Activated B cell treated with CpG ODN at 0.5 μM for 24 hours (primary cell): ENCODE measurements around the gene HES4. TPM values are rescaled to one million over a fixed set of nuclear protein-coding genes. Genes with fewer than 3 reads are reported as not detected.

Experiments
- ATAC-seq: fragments of 200-7000 bp; cut with Tn5 transposase; one replicate; pipeline ENCODE4 v1.10.0; 2021; ENCODE audit warnings: low read depth, mild to moderate bottlenecking, moderate library complexity
- CTCF ChIA-PET: fragments of 350-600 bp; sonication (Branson Sonifier 250); formaldehyde crosslinking; loops from one replicate; lab custom pipeline; 2021; ENCODE audit warnings: antibody characterized with exemption; lab: Charles Lee
- POLR2A ChIA-PET: fragments of 350-600 bp; sonication (Branson Sonifier 250); formaldehyde crosslinking; loops from one replicate; lab custom pipeline; 2021; ENCODE audit warnings: antibody characterized with exemption; lab: Charles Lee
- DNase-seq: peaks from one replicate; pipeline ENCODE4 v3.0.0; 2022
- H3K27ac Mint-ChIP-seq: one replicate; pipeline ENCODE4 v1.8.0; 2020; ENCODE audit warnings: mixed read lengths
- H3K27me3 Mint-ChIP-seq: one replicate; pipeline ENCODE4 v1.8.0; 2021; ENCODE audit warnings: mixed read lengths
- H3K36me3 Mint-ChIP-seq: one replicate; pipeline ENCODE4 v1.8.0; 2021; ENCODE audit warnings: low read depth, mixed read lengths
- H3K4me1 Mint-ChIP-seq: one replicate; pipeline ENCODE4 v1.8.0; 2021; ENCODE audit warnings: mixed read lengths
- H3K4me3 Mint-ChIP-seq: one replicate; pipeline ENCODE4 v1.8.0; 2020; ENCODE audit warnings: mild to moderate bottlenecking, mixed read lengths
- H3K9me3 Mint-ChIP-seq: one replicate; pipeline ENCODE4 v1.8.0; 2020; ENCODE audit warnings: mixed read lengths
- intact Hi-C: fragments of 100-400 bp; cut with micrococcal nuclease; formaldehyde crosslinking; loops from one replicate; pipeline ENCODE4 v1.15.1; 2024
- total RNA-seq: library from RNA; stranded (reverse); gene quantifications from 2 replicates; pipeline ENCODE4 v1.2.3, GENCODE V29; 2022
- TF ChIP-seq, protein P1 (sequence below): fragments of 200-600 bp; IDR thresholded peaks from one replicate; pipeline ENCODE4 v1.8.0; 2022; ENCODE audit warnings: antibody characterized with exemption, mild to moderate bottlenecking

Gene HES4
- total RNA-seq, 1 donor from 2014 or later, result 0.67 TPM

DNA sequence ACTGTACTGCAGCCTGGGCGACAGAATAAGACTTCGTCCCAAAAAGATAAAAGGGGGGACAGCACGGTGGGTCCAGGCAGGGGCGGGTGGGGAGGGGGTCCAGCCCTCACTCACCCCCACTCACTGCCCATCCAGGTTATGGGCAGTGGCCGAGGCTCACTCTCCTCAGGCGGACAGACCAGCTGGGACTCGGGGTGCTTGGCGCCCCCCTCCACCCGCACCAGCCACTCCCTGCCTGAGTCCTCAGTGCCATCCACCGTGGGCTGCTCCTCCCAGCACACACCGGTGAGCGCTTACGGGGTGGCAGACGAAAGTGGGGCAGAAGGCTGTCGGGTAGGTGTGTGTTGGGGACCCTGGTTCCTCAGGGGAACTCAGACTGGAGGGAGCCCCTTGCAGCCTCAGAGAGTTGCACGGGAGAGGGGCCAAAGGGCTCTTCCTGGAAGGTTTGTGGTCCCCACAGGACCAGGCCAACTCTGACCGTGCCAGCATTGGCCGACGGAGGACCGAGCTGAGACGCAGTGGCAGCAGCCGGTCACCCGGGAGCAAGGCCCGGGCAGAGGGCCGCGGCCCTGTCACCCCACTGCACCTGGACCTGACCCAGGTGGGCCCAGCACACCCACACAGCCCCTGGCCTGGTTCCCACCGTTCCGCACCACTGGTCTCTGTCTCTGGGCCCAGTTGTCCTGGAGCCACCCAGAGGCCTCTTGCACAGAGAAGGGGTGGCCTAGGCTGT, 27.0 kb downstream of the HES4 start:
- TF ChIP-seq, protein P1, sequence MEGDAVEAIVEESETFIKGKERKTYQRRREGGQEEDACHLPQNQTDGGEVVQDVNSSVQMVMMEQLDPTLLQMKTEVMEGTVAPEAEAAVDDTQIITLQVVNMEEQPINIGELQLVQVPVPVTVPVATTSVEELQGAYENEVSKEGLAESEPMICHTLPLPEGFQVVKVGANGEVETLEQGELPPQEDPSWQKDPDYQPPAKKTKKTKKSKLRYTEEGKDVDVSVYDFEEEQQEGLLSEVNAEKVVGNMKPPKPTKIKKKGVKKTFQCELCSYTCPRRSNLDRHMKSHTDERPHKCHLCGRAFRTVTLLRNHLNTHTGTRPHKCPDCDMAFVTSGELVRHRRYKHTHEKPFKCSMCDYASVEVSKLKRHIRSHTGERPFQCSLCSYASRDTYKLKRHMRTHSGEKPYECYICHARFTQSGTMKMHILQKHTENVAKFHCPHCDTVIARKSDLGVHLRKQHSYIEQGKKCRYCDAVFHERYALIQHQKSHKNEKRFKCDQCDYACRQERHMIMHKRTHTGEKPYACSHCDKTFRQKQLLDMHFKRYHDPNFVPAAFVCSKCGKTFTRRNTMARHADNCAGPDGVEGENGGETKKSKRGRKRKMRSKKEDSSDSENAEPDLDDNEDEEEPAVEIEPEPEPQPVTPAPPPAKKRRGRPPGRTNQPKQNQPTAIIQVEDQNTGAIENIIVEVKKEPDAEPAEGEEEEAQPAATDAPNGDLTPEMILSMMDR, result no peak
- ChIA-PET CTCF (no interaction called here), POLR2A (interaction anchor here (0.6 kb wide), 1 partner anchor 165 kb away, joined by 6 read pairs; no protein-coding TSS in a partner anchor)
- Mint-ChIP-seq H3K4me3 (no peak overlapping the region), H3K27me3 (peaks cover 24% of the 10 kb centered on the region), H3K36me3 (no peaks in the 10 kb centered on the region), H3K4me1 (peaks cover 4% of the 10 kb centered on the region), H3K9me3 (no peaks in the 10 kb centered on the region), H3K27ac (no peak overlapping the region)
- ATAC-seq, result no peak
- no peak for DNase-seq
- intact Hi-C loops, result no loop called here

DNA sequence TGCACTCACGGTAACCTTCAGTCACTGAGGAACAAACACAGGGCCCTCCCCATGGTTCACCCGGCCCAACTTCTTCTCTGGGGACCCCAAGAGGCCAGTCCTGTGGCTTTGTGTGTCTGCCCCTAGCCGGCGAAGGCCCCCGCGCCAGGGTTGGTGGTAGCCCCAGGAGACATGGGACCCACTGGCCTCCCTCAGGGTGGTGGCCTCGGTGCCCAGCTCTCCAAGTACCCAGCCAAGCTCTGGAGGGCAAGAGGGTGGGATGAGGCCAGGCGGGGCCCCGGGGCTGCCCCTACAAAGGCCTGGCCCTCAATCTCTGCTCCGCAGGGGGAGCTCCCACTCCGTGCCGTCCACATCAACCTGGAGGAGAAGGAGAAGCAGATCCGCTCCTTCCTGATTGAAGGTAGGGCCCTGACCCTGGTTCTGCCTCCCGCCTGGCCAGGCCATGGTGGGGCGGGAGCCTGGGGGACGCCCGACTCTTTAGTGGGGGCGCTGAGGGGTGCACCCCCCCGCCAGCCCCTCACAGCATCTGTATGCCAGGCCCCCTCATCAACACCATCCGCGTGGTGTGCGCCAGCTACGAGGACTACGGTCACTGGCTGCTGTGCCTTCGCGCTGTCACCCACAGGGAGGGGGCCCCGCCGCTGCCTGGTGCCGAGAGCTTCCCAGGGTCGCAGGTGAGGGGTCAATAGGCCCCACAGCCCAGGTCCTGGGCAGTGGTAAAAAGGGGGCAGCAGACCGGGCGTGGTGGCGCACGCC, 28.0 kb downstream of the HES4 start:
- CTCF ChIA-PET, result interaction anchor here (0.6 kb wide), 1 partner anchor 31 kb away, joined by 4 read pairs; no protein-coding TSS in a partner anchor
- TF ChIP-seq, protein P1, result no peak
- Mint-ChIP-seq H3K4me1 (peaks cover 5% of the 10 kb centered on the region), H3K9me3 (no peaks in the 10 kb centered on the region), H3K4me3 (no peak overlapping the region), H3K36me3 (no peaks in the 10 kb centered on the region), H3K27ac (no peak overlapping the region), H3K27me3 (peaks cover 24% of the 10 kb centered on the region)
- intact Hi-C loops, result no loop called here
- no peak for ATAC-seq
- DNase-seq, result no peak
- POLR2A ChIA-PET, result no interaction called here

DNA sequence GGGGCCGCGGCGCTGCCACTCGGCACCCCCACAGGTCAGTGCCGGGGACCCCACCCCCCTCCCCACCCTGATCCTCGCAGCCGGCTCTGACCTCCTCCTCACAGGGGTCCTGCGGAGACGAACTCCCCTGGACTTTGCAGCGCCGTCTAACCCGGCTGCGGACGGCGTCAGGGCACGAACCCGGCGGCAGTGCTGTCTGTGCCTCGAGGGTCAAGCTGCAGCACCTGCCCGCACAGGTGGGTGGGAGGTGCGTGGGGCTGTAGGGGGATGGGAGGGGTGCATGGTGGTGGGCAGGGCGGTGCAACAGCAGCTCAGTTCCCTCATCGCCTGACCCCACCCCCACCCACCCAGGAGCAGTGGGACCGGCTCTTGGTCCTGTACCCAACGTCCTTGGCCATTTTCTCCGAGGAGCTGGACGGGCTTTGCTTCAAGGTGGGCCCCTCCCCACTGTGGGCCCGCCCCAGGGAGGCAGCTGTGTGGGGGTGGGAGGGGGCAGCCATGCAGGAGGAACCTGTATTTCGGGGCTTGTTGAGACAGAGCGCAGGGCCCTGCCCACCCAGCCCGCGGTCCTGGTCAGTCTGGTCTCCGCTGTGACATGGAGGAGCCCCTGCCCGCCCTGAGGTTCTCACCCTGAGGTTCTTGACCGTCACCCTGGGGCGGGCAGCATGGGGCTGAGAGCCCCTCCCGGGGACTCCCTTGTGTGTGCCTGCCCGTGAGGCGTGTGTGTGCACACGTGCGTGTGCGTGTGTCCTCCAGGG, 28.7 kb downstream of the HES4 start:
- H3K27ac Mint-ChIP-seq, result no peak overlapping the region
- H3K4me3 Mint-ChIP-seq, result no peak overlapping the region
- ChIA-PET CTCF (no interaction called here), POLR2A (no interaction called here)
- H3K36me3 Mint-ChIP-seq, result no peaks in the 10 kb centered on the region
- peaks cover 24% of the 10 kb centered on the region for H3K27me3 Mint-ChIP-seq
- TF ChIP-seq, protein P1, result no peak
- DNase-seq, result no peak
- no peak for ATAC-seq
- intact Hi-C loops, result no loop called here
- H3K4me1 Mint-ChIP-seq, result peaks cover 8% of the 10 kb centered on the region
- H3K9me3 Mint-ChIP-seq, result no peaks in the 10 kb centered on the region

DNA sequence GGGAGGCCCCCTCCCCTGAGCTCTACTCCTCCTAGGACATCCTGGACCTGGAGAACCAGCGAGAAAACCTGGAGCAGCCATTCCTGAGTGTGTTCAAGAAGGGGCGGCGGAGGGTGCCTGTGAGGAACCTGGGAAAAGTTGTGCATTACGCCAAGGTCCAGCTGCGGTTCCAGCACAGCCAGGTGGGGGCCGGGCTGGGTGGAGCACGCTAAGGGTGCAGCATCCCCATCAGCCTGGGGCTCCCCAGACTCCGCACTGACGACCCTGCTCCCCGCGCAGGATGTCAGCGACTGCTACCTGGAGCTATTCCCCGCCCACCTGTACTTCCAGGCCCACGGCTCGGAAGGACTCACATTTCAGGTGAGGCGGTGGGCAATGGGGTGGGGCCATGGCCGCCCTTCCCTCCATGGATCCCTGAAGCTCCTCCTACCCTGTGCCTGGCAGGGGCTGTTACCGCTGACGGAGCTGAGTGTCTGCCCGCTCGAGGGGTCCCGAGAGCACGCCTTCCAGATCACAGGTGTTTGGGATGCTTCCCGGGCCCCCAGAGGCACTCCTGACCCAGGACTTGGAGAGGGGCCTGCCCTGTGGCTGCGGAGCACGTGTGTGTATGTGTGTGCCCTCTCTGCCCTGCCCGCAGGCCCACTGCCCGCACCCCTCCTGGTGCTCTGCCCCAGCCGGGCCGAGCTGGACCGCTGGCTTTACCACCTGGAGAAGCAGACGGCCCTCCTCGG, 29.5 kb downstream of the HES4 start:
- ChIA-PET CTCF (no interaction called here), POLR2A (no interaction called here)
- Mint-ChIP-seq H3K27ac (no peak overlapping the region), H3K4me1 (peaks cover 6% of the 10 kb centered on the region), H3K27me3 (peaks cover 19% of the 10 kb centered on the region), H3K36me3 (no peaks in the 10 kb centered on the region), H3K4me3 (no peak overlapping the region), H3K9me3 (no peaks in the 10 kb centered on the region)
- TF ChIP-seq, protein P1, result no peak
- DNase-seq, result no peak
- no peak for ATAC-seq
- intact Hi-C loops, result no loop called here
